Naive thymus-derived CD4-positive, alpha-beta T cell (primary cell): ENCODE data around the gene STK25. TPM values are rescaled to one million over a fixed set of nuclear protein-coding genes. Genes with fewer than 3 reads are reported as not detected.
"Not testable (repeated sequence)": the region's sequence is repeated elsewhere in the genome, so short reads cannot be mapped to it uniquely, and the experiment has no call there.

ENCODE experiments used
- ATAC-seq: fragments of 150-1000 bp; cut with Tn5 transposase; 2 replicates; pipeline ENCODE4 v1.10.0; 2021; ENCODE audit warnings: mild to moderate bottlenecking, moderate library complexity
- CTCF ChIA-PET: fragments of 350-600 bp; sonication (Branson Sonifier 250); formaldehyde crosslinking; loops from one replicate; lab custom pipeline; 2021; ENCODE audit warnings: antibody characterized with exemption; lab: Charles Lee
- POLR2A ChIA-PET: fragments of 350-600 bp; sonication (Branson Sonifier 250); formaldehyde crosslinking; loops from one replicate; lab custom pipeline; 2021; ENCODE audit warnings: antibody characterized with exemption, inconsistent platforms; lab: Charles Lee
- DNase-seq, 9 donors: peaks; one replicate each; pipeline versions ENCODE4 v3.0.0 to v3.0.0-alpha.2; 2020 to 2022; ENCODE audit warnings: mixed read lengths in 1 of 9
- H3K27ac ChIP-seq: one replicate; pipeline ENCODE4 v1.7.0; 2013; ENCODE audit warnings: mild to moderate bottlenecking, low read depth, low read length, moderate library complexity
- H3K27me3 ChIP-seq, 2 donors: one replicate each; pipeline ENCODE4 v1.7.0; 2013; ENCODE audit warnings: low read length in 2 of 2, mild to moderate bottlenecking in 2 of 2, moderate library complexity in 2 of 2; ENCODE audit not compliant: control insufficient read depth in 2 of 2, insufficient read depth in 2 of 2
- H3K36me3 ChIP-seq, 3 experiments: 1 replicate in 2 of 3; 2 replicates in 1 of 3; pipeline ENCODE4 v1.7.0; 2013; ENCODE audit warnings: low read length in 3 of 3, mild to moderate bottlenecking in 3 of 3, moderate library complexity in 1 of 3; ENCODE audit not compliant: insufficient read depth in 3 of 3, control insufficient read depth in 2 of 3
- H3K4me1 ChIP-seq, 2 donors: one replicate each; pipeline ENCODE4 v1.7.0; 2013; ENCODE audit warnings: low read length in 2 of 2, mild to moderate bottlenecking in 2 of 2, moderate library complexity in 1 of 2; ENCODE audit not compliant: control insufficient read depth in 2 of 2, insufficient read depth in 2 of 2
- H3K4me3 ChIP-seq: 2 replicates; pipeline ENCODE4 v1.7.0; 2013; ENCODE audit warnings: mild to moderate bottlenecking, low read length
- H3K9me3 ChIP-seq, 3 experiments: 1 replicate in 2 of 3; 2 replicates in 1 of 3; pipeline ENCODE4 v1.7.0; 2013; ENCODE audit warnings: low read length in 3 of 3; ENCODE audit not compliant: control insufficient read depth in 2 of 3
- H3K27ac Mint-ChIP-seq, 9 donors: one replicate each; pipeline ENCODE4 v1.8.0; 2020 to 2022; ENCODE audit warnings: mixed read lengths in 9 of 9, mild to moderate bottlenecking in 8 of 9, moderate library complexity in 5 of 9, inconsistent platforms in 2 of 9
- H3K27me3 Mint-ChIP-seq, 5 donors: one replicate each; pipeline ENCODE4 v1.8.0; 2021 to 2022; ENCODE audit warnings: mixed read lengths in 5 of 5, mild to moderate bottlenecking in 1 of 5
- H3K36me3 Mint-ChIP-seq, 5 donors: one replicate each; pipeline ENCODE4 v1.8.0; 2020 to 2022; ENCODE audit warnings: mixed read lengths in 5 of 5, mild to moderate bottlenecking in 3 of 5, inconsistent platforms in 1 of 5
- H3K4me1 Mint-ChIP-seq, 7 donors: one replicate each; pipeline ENCODE4 v1.8.0; 2020 to 2022; ENCODE audit warnings: mixed read lengths in 7 of 7, mild to moderate bottlenecking in 3 of 7, inconsistent platforms in 1 of 7
- H3K4me3 Mint-ChIP-seq, 10 donors: one replicate each; pipeline ENCODE4 v1.8.0; 2020 to 2022; ENCODE audit warnings: mild to moderate bottlenecking in 10 of 10, mixed read lengths in 10 of 10, moderate library complexity in 6 of 10, inconsistent platforms in 2 of 10
- H3K9me3 Mint-ChIP-seq, 11 donors: one replicate each; pipeline ENCODE4 v1.8.0; 2020 to 2022; ENCODE audit warnings: mixed read lengths in 11 of 11, mild to moderate bottlenecking in 4 of 11, inconsistent platforms in 1 of 11, moderate library complexity in 1 of 11
- intact Hi-C, 2 donors: fragments of 100-400 bp; cut with micrococcal nuclease; formaldehyde crosslinking; loops; one replicate each; pipeline ENCODE4 v1.15.1; 2023
- polyA plus RNA-seq, 2 donors: library from polyadenylated mRNA; unstranded; fragments of 300-500 nt; fragmentation: Illumina TruSeq; gene quantifications; one replicate each; pipeline ENCODE4 v1.2.3, GENCODE V29; 2021
- total RNA-seq, 6 experiments: library from RNA in 5 of 6; stranded (reverse) in 5 of 6; gene quantifications; 1 replicate in 5 of 6; 2 replicates in 1 of 6; pipeline ENCODE4 v1.2.3 and lab custom pipeline; 2021 to 2026

Gene STK25
- total and polyA plus RNA-seq, 7 experiments from 2014 or later, result 74.0 to 170 (median 109) TPM

DNA sequence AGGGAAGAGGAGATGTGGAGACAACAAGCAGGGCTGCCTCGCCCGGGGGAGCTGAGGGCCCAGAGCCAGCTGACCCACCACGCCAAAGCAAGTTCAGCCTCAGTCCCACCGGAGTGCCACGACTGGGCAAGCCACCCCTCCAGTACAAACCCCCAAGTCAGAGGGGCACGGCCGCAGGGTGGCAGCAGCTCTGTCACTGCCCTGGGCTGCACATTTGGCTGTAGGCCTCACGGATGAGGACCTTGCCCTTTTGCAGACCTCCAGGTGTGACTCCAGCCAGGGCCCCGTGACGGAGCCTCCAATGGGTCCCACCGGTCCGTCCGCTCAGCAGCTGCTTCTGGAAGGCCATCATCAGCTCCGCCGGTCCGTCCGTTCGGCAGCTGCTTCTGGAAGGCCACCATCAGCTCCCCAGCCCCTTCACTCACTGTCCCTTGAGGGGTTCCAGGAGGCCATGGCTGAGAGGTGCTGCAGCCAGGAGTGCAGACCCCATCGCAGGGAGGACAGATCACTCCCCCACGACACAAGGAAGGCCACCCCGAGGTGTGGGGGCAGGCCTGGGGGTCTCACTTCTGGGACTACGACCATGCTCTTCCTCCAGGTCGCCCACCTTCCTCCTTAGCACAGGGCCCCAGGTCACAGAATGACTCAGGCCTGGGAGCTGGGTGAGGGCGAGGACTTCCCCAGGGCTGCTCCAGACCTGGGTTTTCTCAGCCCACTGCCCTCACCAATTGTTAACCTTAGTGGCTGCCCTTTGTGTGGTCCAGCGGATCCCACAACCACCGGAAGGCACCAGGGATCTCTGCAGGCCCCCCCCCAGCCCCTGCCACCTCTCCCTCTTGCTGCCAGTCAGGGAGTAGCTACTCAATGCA, 24.6 kb upstream of the STK25 start:
- H3K9me3 ChIP-seq, result no peaks in the 10 kb centered on the region
- no peak overlapping the region for H3K4me3 Mint-ChIP-seq
- peaks cover 0 to 9% (median 4%) of the 10 kb centered on the region in 5 donors for H3K27me3 Mint-ChIP-seq
- H3K36me3 ChIP-seq, result no peaks in the 10 kb centered on the region
- H3K27ac ChIP-seq, result no peak overlapping the region
- CTCF ChIA-PET, result no interaction called here
- no peaks in the 10 kb centered on the region for H3K9me3 Mint-ChIP-seq
- H3K27ac Mint-ChIP-seq, result no peak overlapping the region
- ATAC-seq (no peak), DNase-seq (no peak)
- no peaks in the 10 kb centered on the region for H3K36me3 Mint-ChIP-seq
- no peak overlapping the region for H3K4me3 ChIP-seq
- POLR2A ChIA-PET, result no interaction called here
- intact Hi-C loops, result no loop called here
- H3K4me1 Mint-ChIP-seq, result no peaks in the 10 kb centered on the region
- no peaks in the 10 kb centered on the region for H3K4me1 ChIP-seq
- no peaks in the 10 kb centered on the region for H3K27me3 ChIP-seq

DNA sequence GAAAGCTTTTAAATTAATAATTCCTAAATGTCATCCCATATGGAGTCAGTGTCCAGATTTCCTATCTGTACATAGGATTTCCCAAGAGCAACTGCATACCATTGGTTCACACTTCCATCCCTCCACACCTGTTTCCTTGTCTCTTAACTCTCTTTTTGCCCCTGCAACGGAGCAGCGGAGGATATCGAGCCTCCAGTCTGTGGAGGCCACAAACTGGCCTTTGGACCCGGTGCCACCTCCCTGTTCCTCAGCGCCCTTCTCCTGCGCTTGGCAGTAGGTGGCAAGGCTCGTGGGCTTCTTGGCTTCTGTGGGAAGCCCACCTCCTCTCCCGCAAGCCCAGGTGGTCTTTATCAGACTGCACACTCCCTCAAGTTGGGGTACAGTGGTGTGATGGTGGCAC, 23.8 kb upstream of the STK25 start:
- POLR2A ChIA-PET, result no interaction called here
- H3K4me1 Mint-ChIP-seq, result no peaks in the 10 kb centered on the region

DNA sequence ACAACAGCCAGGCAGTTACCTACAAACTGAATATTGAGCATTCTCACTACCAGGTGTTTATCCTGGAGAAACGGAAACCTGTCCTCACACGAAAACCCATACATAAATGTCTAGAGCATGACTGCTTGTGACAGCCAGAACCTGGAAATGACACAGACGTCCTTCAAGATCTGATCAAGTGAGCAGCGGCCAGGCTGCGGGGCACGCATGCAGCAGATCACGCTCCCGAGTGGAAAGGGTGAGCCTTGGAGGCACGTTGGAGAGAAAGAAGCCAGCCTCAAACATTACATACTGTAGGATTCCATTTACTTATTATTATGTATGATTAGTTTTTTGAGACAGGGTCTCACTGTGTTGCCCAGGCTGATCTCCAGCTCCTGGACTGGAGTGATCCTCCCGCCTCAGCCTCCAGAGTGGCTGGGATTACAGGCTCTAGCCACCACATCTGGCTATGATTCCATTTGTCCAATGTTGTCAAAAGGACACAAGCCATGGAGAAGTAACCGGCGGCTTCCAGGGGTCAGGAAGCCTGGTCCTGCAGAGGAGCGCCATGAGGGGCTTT, 22.9 kb upstream of the STK25 start:
- Histone ChIP-seq H3K36me3 (no peaks in the 10 kb centered on the region), H3K27ac (no peak overlapping the region), H3K4me1 (no peaks in the 10 kb centered on the region), H3K27me3 (no peaks in the 10 kb centered on the region), H3K9me3 (peaks cover 0 to 2% (median 0%) of the 10 kb centered on the region in 3 experiments), H3K4me3 (no peak overlapping the region)
- CTCF ChIA-PET, result no interaction called here
- H3K9me3 Mint-ChIP-seq, result peaks cover 0 to 4% (median under 1%) of the 10 kb centered on the region in 11 donors
- no peaks in the 10 kb centered on the region for H3K4me1 Mint-ChIP-seq
- ATAC-seq (no peak), DNase-seq (no peak)
- no peak overlapping the region for H3K4me3 Mint-ChIP-seq
- no peak overlapping the region for H3K27ac Mint-ChIP-seq
- POLR2A ChIA-PET, result no interaction called here
- peaks cover 0 to 5% (median 4%) of the 10 kb centered on the region in 5 donors for H3K27me3 Mint-ChIP-seq
- intact Hi-C loops, result no loop called here
- peaks cover 0 to 3% (median 0%) of the 10 kb centered on the region in 5 donors for H3K36me3 Mint-ChIP-seq

More for the DNA sequence above, 23.8 kb upstream of the STK25 start:
- H3K27ac Mint-ChIP-seq, result no peak overlapping the region
- Histone ChIP-seq H3K4me1 (no peaks in the 10 kb centered on the region), H3K27ac (no peak overlapping the region), H3K9me3 (no peaks in the 10 kb centered on the region), H3K4me3 (no peak overlapping the region), H3K36me3 (no peaks in the 10 kb centered on the region), H3K27me3 (no peaks in the 10 kb centered on the region)
- intact Hi-C loops, result no loop called here
- CTCF ChIA-PET, result no interaction called here
- H3K4me3 Mint-ChIP-seq, result no peak overlapping the region
- H3K27me3 Mint-ChIP-seq, result peaks cover 0 to 9% (median 4%) of the 10 kb centered on the region in 5 donors
- ATAC-seq (no peak), DNase-seq (no peak)
- no peaks in the 10 kb centered on the region for H3K36me3 Mint-ChIP-seq
- H3K9me3 Mint-ChIP-seq, result no peaks in the 10 kb centered on the region

DNA sequence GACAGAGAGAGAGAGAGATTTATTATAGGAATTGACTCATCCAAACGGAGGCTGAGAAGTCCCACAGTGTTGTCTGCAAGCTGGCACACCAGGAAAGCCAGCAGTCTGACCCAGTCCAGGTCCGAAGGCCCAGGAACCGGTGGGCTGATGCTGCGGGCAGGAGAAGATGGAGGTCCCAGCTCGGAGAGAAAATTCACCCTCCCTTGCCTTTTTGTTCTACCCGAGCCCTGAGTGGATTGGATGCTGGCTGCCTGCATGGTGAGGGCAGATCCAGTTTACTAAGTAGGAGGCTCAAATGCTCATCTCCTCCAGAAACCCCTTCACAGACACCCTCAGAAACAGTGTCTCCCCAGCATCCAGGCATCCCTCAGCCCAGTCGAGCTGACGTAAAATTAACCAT, 22.2 kb upstream of the STK25 start:
- ChIA-PET POLR2A (no interaction called here), CTCF (no interaction called here)
- Histone ChIP-seq H3K4me3 (no peak overlapping the region), H3K36me3 (no peaks in the 10 kb centered on the region), H3K27ac (no peak overlapping the region), H3K27me3 (no peaks in the 10 kb centered on the region), H3K4me1 (no peaks in the 10 kb centered on the region), H3K9me3 (peaks cover 0 to 3% (median 0%) of the 10 kb centered on the region in 3 experiments)
- no peak for ATAC-seq
- Mint-ChIP-seq H3K27me3 (peaks cover 0 to 5% (median 4%) of the 10 kb centered on the region in 5 donors), H3K4me1 (no peaks in the 10 kb centered on the region), H3K4me3 (no peak overlapping the region), H3K36me3 (peaks cover 0 to 5% (median 0%) of the 10 kb centered on the region in 5 donors), H3K9me3 (peaks cover 0 to 8% (median 3%) of the 10 kb centered on the region in 11 donors), H3K27ac (no peak overlapping the region)
- no peak for DNase-seq
- intact Hi-C loops, result no loop called here

DNA sequence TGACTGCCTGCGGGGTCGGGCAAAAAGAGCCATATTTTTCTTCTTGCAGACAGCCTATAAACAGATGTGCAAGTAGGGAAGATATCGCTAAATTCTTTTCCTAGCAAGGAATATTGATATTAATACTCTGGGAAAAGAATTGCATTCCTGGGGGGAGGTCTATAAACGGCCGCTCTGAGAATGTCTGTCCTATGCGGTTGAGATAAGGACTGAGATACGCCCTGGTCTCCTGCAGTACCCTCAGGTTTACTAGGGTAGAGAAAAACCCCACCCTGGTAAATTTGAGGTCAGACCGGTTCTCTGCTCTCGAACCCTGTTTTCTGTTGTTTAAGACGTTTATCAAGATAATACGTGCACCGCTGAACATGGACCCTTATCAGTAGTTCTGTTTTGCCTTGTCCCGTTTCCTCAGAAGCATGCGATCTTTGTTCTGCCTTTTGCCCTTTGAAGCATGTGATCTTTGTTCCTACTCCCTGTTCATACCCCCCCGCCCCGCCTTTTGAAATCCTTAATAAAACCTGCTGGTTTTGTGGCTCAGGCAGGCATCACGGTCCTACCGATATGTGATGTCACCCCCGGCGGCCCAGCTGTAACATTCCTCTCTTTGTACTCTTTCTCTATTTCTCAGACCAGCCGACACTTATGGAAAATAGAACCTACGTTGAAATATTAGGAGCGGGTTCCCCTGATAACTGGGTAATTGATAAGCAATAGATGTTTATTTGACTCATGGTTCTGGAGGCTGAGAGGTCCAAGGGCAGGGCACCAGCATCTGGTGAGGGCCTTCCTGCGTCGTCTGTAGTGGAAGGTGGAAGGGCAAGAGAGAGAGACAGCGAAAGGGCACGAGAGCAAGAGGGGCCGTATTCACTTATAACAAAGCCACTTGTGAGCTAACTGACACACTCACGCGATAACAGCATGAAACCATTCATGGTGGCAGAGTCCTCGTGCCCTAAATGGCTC, 17.7 kb upstream of the STK25 start:
- H3K27ac Mint-ChIP-seq, ATAC-seq, H3K27me3 ChIP-seq, H3K4me3 ChIP-seq, DNase-seq, POLR2A ChIA-PET, H3K27me3 Mint-ChIP-seq, H3K36me3 Mint-ChIP-seq, H3K36me3 ChIP-seq, CTCF ChIA-PET, H3K9me3 ChIP-seq, intact Hi-C loops, H3K4me3 Mint-ChIP-seq, H3K4me1 ChIP-seq, H3K27ac ChIP-seq, H3K4me1 Mint-ChIP-seq: not testable (repeated sequence)
- H3K9me3 Mint-ChIP-seq, result peaks cover 0 to 14% (median 3%) of the 10 kb centered on the region in 11 donors

DNA sequence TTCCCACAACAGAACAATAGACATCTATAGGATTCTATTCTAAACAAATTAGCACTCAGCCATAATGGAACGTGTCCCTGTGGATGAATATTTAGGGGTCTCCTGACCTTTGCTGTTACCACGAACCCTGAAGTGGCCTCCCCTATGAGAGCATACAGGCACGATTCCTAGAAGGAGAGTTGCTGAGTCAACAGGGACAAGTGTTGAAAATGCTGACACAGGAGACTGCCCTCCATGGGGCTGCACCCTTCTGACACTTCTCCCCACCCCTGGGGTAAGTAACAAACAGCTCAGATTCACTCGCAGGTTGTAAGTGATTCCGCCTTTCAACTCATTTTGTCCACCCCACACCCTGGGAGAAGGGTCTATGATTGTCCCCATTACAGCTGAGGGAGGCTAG, 14.1 kb upstream of the STK25 start:
- peaks cover 0 to 3% (median 0%) of the 10 kb centered on the region in 3 experiments for H3K9me3 ChIP-seq
- no peak overlapping the region for H3K4me3 Mint-ChIP-seq
- no peak overlapping the region for H3K4me3 ChIP-seq
- intact Hi-C loops, result no loop called here
- H3K4me1 ChIP-seq, result no peaks in the 10 kb centered on the region
- peaks cover 0 to 10% (median under 1%) of the 10 kb centered on the region in 7 donors for H3K4me1 Mint-ChIP-seq
- POLR2A ChIA-PET, result no interaction called here
- ATAC-seq (no peak), DNase-seq (no peak)
- H3K9me3 Mint-ChIP-seq, result peaks cover 0 to 14% (median 3%) of the 10 kb centered on the region in 11 donors
- H3K27me3 Mint-ChIP-seq, result peaks cover 0 to 6% (median 4%) of the 10 kb centered on the region in 5 donors
- H3K27ac Mint-ChIP-seq, result no peak overlapping the region
- peaks cover 0 to 5% (median 1%) of the 10 kb centered on the region in 5 donors for H3K36me3 Mint-ChIP-seq
- CTCF ChIA-PET, result no interaction called here
- H3K27ac ChIP-seq, result no peak overlapping the region
- H3K36me3 ChIP-seq, result no peaks in the 10 kb centered on the region
- H3K27me3 ChIP-seq, result no peaks in the 10 kb centered on the region
